C4-2B (cell line): ENCODE data around the gene PSMB2.

ENCODE experiments used
- ZFX ChIP-seq: fragments of 450-650 bp; IDR thresholded peaks from 2 replicates; pipeline ENCODE4 v1.6.1; 2017
- TF ChIP-seq, protein P1 (sequence below): fragments of 450-650 bp; conservative IDR thresholded peaks from 2 replicates; pipeline ENCODE4 v1.5.1; 2017; ENCODE audit warnings: mild to moderate bottlenecking

- TF ChIP-seq, protein P1, sequence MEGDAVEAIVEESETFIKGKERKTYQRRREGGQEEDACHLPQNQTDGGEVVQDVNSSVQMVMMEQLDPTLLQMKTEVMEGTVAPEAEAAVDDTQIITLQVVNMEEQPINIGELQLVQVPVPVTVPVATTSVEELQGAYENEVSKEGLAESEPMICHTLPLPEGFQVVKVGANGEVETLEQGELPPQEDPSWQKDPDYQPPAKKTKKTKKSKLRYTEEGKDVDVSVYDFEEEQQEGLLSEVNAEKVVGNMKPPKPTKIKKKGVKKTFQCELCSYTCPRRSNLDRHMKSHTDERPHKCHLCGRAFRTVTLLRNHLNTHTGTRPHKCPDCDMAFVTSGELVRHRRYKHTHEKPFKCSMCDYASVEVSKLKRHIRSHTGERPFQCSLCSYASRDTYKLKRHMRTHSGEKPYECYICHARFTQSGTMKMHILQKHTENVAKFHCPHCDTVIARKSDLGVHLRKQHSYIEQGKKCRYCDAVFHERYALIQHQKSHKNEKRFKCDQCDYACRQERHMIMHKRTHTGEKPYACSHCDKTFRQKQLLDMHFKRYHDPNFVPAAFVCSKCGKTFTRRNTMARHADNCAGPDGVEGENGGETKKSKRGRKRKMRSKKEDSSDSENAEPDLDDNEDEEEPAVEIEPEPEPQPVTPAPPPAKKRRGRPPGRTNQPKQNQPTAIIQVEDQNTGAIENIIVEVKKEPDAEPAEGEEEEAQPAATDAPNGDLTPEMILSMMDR: no peak
- no peak for TF ChIP-seq ZFX
These were observed 67.1 kb downstream of the PSMB2 start for GRCh38 chr1:35574125-35574654.
